SK-N-SH (cell line): ENCODE results near the gene TRPT1. TPM values are rescaled to one million over a fixed set of nuclear protein-coding genes. Genes with fewer than 3 reads are reported as not detected.

Experiments
- CTCF ChIA-PET: fragments of 300-600, 350-600 bp; formaldehyde crosslinking; extraction: SDS; loops from one replicate; lab custom pipeline; 2021; lab: Yijun Ruan, JAX
- POLR2A ChIA-PET: fragments of 350-600 bp; sonication (Branson Sonifier 250); formaldehyde crosslinking; extraction: SDS; loops from one replicate; lab custom pipeline; 2020; ENCODE audit warnings: antibody characterized with exemption, inconsistent platforms; lab: Yijun Ruan, JAX
- DNase-seq: peaks from one replicate; pipeline ENCODE4 v3.0.0; 2012
- H2AFZ ChIP-seq: fragments of 200-600 bp; sonication (generic); 2 replicates; pipeline ENCODE4 v1.8.1; 2016; ENCODE audit warnings: antibody characterized with exemption, mild to moderate bottlenecking, low read depth
- H3F3A ChIP-seq: fragments of 200-600 bp; sonication (generic); replicated peaks from 2 replicates; pipeline ENCODE3; 2016; ENCODE audit warnings: antibody characterized with exemption, mild to moderate bottlenecking; ENCODE audit not compliant: insufficient read depth
- H3K27ac ChIP-seq, 2 experiments: fragments of 200-500 bp in 1 of 2; fragments of 200-600 bp in 1 of 2; sonication (Bioruptor generic) in 1 of 2; sonication (generic), shearing (Covaris generic) in 1 of 2; 2 replicates each; pipeline versions ENCODE4 v1.5.1 to v1.6.1; 2014 to 2016; ENCODE audit warnings: low read depth in 2 of 2, inconsistent platforms in 1 of 2, low read length in 1 of 2, mild to moderate bottlenecking in 1 of 2, mixed read lengths in 1 of 2
- H3K27me3 ChIP-seq: fragments of 200-600 bp; sonication (generic), shearing (Covaris generic); 2 replicates; pipeline ENCODE4 v1.6.1; 2016; ENCODE audit warnings: mixed run types; ENCODE audit not compliant: insufficient read depth
- H3K36me3 ChIP-seq, 2 experiments: fragments of 200-500 bp in 1 of 2; fragments of 200-600 bp in 1 of 2; sonication (Bioruptor generic) in 1 of 2; sonication (generic) in 1 of 2; replicated peaks in 1 of 2; 2 replicates each; pipeline versions ENCODE3 to v1.5.1; 2014 to 2016; ENCODE audit warnings: low read length in 1 of 2, mild to moderate bottlenecking in 1 of 2; ENCODE audit not compliant: insufficient read depth in 2 of 2, control insufficient read depth in 1 of 2
- H3K4me1 ChIP-seq, 2 experiments: fragments of 200-500 bp in 1 of 2; fragments of 200-600 bp in 1 of 2; sonication (Bioruptor generic) in 1 of 2; sonication (generic), shearing (Covaris generic) in 1 of 2; 2 replicates each; pipeline versions ENCODE4 v1.5.1 to v1.6.1; 2014 to 2016; ENCODE audit warnings: low read depth in 1 of 2, low read length in 1 of 2, mixed run types in 1 of 2; ENCODE audit not compliant: insufficient read depth in 2 of 2, control insufficient read depth in 1 of 2
- H3K4me2 ChIP-seq: fragments of 200-600 bp; sonication (generic), shearing (Covaris generic); 2 replicates; pipeline ENCODE4 v1.6.1; 2017; ENCODE audit warnings: mixed run types
- H3K4me3 ChIP-seq, 2 experiments: fragments of 200-500 bp in 1 of 2; fragments of 200-600 bp in 1 of 2; sonication (Bioruptor generic) in 1 of 2; sonication (generic), shearing (Covaris generic) in 1 of 2; 2 replicates each; pipeline versions ENCODE4 v1.5.1 to v1.8.1; 2014 to 2016; ENCODE audit warnings: low read depth in 2 of 2, inconsistent platforms in 1 of 2, low read length in 1 of 2, mild to moderate bottlenecking in 1 of 2, mixed read lengths in 1 of 2, moderate library complexity in 1 of 2
- H3K79me2 ChIP-seq: fragments of 200-600 bp; sonication (generic); 2 replicates; pipeline ENCODE4 v1.8.1; 2017; ENCODE audit warnings: mild to moderate bottlenecking; ENCODE audit not compliant: insufficient read depth
- H3K9ac ChIP-seq: fragments of 200-600 bp; sonication (generic); 2 replicates; pipeline ENCODE4 v1.6.1; 2017; ENCODE audit warnings: mixed run types
- H3K9me2 ChIP-seq: fragments of 200-600 bp; sonication (generic); 2 replicates; pipeline ENCODE4 v1.6.1; 2017; ENCODE audit warnings: mixed run types
- H3K9me3 ChIP-seq: fragments of 200-600 bp; sonication (generic); 2 replicates; pipeline ENCODE4 v1.6.1; 2017; ENCODE audit warnings: mixed run types, mild to moderate bottlenecking, moderate library complexity
- H4K20me1 ChIP-seq: fragments of 200-600 bp; sonication (generic); 2 replicates; pipeline ENCODE4 v1.6.1; 2017; ENCODE audit warnings: mild to moderate bottlenecking, mixed run types; ENCODE audit not compliant: insufficient read depth
- EP300 ChIP-seq, 2 experiments: IDR thresholded peaks; 2 replicates each; pipeline versions ENCODE4 v1.4.0 to v1.6.1; 2012; ENCODE audit warnings: borderline replicate concordance in 1 of 2, low read depth in 1 of 2, low read length in 1 of 2
- EZH2phosphoT487 ChIP-seq: fragments of 200-600 bp; sonication (generic); IDR thresholded peaks from 2 replicates; pipeline ENCODE4 v1.6.1; 2017; ENCODE audit warnings: low read depth, mixed run types, mild to moderate bottlenecking, antibody characterized with exemption, moderate library complexity, borderline replicate concordance
- FOSL2 ChIP-seq: IDR thresholded peaks from 2 replicates; pipeline ENCODE4 v1.4.0; 2012; ENCODE audit warnings: low read depth, mild to moderate bottlenecking, moderate library complexity, borderline replicate concordance
- FOXJ3 ChIP-seq: sonication (generic); formaldehyde crosslinking; IDR thresholded peaks from 2 replicates; pipeline ENCODE4 v1.5.1; 2020; ENCODE audit warnings: mild to moderate bottlenecking, missing genetic modification reagents
- GABPA ChIP-seq: IDR thresholded peaks from 2 replicates; pipeline ENCODE4 v1.4.0; 2012; ENCODE audit warnings: low read depth, mild to moderate bottlenecking
- GATA2 ChIP-seq: sonication (generic); formaldehyde crosslinking; IDR thresholded peaks from 2 replicates; pipeline ENCODE4 v1.5.0; 2020; ENCODE audit warnings: mild to moderate bottlenecking, missing genetic modification reagents
- MEF2A ChIP-seq: IDR thresholded peaks from 2 replicates; pipeline ENCODE4 v1.4.0; 2012; ENCODE audit warnings: low read depth, borderline replicate concordance
- NFIC ChIP-seq: IDR thresholded peaks from 2 replicates; pipeline ENCODE4 v1.4.0; 2012; ENCODE audit warnings: borderline replicate concordance
- NRF1 ChIP-seq: IDR thresholded peaks from 2 replicates; pipeline ENCODE4 v1.6.1; 2012; ENCODE audit warnings: low read depth, mild to moderate bottlenecking, low read length
- RAD21 ChIP-seq: IDR thresholded peaks from 2 replicates; pipeline ENCODE4 v1.6.1; 2012; ENCODE audit warnings: mild to moderate bottlenecking, low read length
- RFX5 ChIP-seq: IDR thresholded peaks from 2 replicates; pipeline ENCODE4 v1.6.1; 2012; ENCODE audit warnings: mild to moderate bottlenecking, improper control_type of control experiment, low read length
- RXRA ChIP-seq: IDR thresholded peaks from 2 replicates; pipeline ENCODE4 v1.4.0; 2012; ENCODE audit warnings: low read depth, mild to moderate bottlenecking, borderline replicate concordance
- SIN3A ChIP-seq: IDR thresholded peaks from 2 replicates; pipeline ENCODE4 v1.6.1; 2012; ENCODE audit warnings: low read depth, mild to moderate bottlenecking, low read length, moderate library complexity, borderline replicate concordance
- SMC3 ChIP-seq: IDR thresholded peaks from 2 replicates; pipeline ENCODE4 v1.6.1; 2012; ENCODE audit warnings: low read depth, low read length, improper control_type of control experiment
- TCF12 ChIP-seq: IDR thresholded peaks from 2 replicates; pipeline ENCODE4 v1.4.0; 2012
- TEAD4 ChIP-seq: IDR thresholded peaks from 2 replicates; pipeline ENCODE4 v1.4.0; 2012; ENCODE audit warnings: mild to moderate bottlenecking, borderline replicate concordance; ENCODE audit not compliant: insufficient read depth
- YY1 ChIP-seq: IDR thresholded peaks from 2 replicates; pipeline ENCODE4 v1.4.0; 2012; ENCODE audit warnings: low read depth, mild to moderate bottlenecking
- WGBS: methylation state at CpG from one replicate; pipeline ENCODE4 v1.1.6; 2017; ENCODE audit warnings: low lambda C conversion rate; 5-methylcytosine and 5-hydroxymethylcytosine counted together
- polyA plus RNA-seq, 3 experiments: library from polyadenylated mRNA; depleted of rRNA; stranded (reverse); fragments of >200 nt; gene quantifications; 2 replicates each; pipeline ENCODE4 v1.2.3, GENCODE V29; 2012
- TF ChIP-seq, protein P1 (sequence below): fragments of 200-600 bp; sonication (generic); IDR thresholded peaks from 2 replicates; pipeline ENCODE4 v1.6.1; 2017; ENCODE audit warnings: antibody characterized with exemption, mild to moderate bottlenecking, moderate library complexity
- TF ChIP-seq, protein P2 (sequence below): IDR thresholded peaks from 2 replicates; pipeline ENCODE4 v1.4.0; 2012; ENCODE audit warnings: low read depth, borderline replicate concordance
- TF ChIP-seq, protein P3 (sequence below): fragments of 150-350 bp; IDR thresholded peaks from 2 replicates; pipeline ENCODE4 v1.6.1; 2017; ENCODE audit warnings: antibody characterized with exemption, low read length, low read depth, borderline replicate concordance

The TRPT1 gene
- polyA plus RNA-seq, 1 of the 3 experiments (the other 2 are of a cell fraction) = 62.4 TPM

DNA sequence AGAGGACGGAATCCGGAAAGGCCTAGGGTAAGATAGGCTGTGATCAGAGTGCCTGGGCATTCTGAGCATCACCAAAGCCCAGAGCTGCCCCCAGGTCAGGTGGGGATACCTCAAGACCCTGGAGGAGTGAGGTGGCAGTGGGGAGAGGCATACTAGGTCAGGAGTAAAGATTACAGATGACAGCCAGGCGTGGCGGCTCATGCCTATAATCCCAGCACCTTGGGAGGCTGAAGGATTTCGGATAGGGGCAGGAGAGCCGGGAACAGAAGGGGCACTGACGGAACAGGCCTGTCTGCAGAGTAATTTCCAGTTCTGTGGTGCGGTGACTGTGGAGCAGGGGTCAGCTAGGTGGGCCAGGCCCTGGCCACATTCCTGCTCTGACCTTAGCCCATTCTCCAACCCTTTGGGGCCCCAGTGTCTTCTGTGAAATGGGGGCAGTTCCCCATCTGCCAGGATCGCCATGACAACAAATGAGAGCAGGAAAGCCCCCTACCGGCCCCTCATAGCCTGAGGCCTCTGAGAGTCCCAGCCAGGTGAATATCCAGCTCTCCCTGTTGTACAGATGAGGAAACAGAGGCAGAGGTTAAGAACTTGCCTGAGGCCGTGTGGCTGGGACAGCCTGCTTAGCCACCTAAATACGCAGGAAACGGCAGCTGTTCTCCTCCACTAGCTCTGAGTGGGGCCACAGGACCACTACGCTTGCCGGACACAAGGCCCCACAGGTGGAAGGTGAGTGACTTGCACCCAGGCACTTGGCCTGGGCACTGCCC is 49.2 kb upstream of the TRPT1 start:
- WGBS = over 99% methylated on average over 9 of the region's 15 CpGs
- Histone ChIP-seq H3K9ac (no peak overlapping the region), H3K9me3 (no peaks in the 10 kb centered on the region), H3K27ac (no peak overlapping the region), H3K4me3 (no peak overlapping the region), H3F3A (peaks cover 20% of the 10 kb centered on the region), H4K20me1 (no peaks in the 10 kb centered on the region), H3K27me3 (no peaks in the 10 kb centered on the region), H3K9me2 (no peaks in the 10 kb centered on the region), H3K36me3 (peaks cover 3 to 22% of the 10 kb centered on the region in 2 experiments), H2AFZ (no peak overlapping the region), H3K79me2 (peaks cover 22% of the 10 kb centered on the region), H3K4me2 (no peak overlapping the region), H3K4me1 (peaks cover 0 to 8% of the 10 kb centered on the region in 2 experiments; a peak in 1 of 4 replicates)
- no peak for DNase-seq
- no peak for TF ChIP-seq SMC3
- TF ChIP-seq, protein P1, sequence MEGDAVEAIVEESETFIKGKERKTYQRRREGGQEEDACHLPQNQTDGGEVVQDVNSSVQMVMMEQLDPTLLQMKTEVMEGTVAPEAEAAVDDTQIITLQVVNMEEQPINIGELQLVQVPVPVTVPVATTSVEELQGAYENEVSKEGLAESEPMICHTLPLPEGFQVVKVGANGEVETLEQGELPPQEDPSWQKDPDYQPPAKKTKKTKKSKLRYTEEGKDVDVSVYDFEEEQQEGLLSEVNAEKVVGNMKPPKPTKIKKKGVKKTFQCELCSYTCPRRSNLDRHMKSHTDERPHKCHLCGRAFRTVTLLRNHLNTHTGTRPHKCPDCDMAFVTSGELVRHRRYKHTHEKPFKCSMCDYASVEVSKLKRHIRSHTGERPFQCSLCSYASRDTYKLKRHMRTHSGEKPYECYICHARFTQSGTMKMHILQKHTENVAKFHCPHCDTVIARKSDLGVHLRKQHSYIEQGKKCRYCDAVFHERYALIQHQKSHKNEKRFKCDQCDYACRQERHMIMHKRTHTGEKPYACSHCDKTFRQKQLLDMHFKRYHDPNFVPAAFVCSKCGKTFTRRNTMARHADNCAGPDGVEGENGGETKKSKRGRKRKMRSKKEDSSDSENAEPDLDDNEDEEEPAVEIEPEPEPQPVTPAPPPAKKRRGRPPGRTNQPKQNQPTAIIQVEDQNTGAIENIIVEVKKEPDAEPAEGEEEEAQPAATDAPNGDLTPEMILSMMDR = no peak
- POLR2A ChIA-PET = no interaction called here
- CTCF ChIA-PET = interaction anchor here (1.2 to 7.6 kb wide), 2 partner anchors 28 to 80 kb away, joined by 3 to 139 read pairs; partner anchors contain the start of genes CATSPERZ and ESRRA

DNA sequence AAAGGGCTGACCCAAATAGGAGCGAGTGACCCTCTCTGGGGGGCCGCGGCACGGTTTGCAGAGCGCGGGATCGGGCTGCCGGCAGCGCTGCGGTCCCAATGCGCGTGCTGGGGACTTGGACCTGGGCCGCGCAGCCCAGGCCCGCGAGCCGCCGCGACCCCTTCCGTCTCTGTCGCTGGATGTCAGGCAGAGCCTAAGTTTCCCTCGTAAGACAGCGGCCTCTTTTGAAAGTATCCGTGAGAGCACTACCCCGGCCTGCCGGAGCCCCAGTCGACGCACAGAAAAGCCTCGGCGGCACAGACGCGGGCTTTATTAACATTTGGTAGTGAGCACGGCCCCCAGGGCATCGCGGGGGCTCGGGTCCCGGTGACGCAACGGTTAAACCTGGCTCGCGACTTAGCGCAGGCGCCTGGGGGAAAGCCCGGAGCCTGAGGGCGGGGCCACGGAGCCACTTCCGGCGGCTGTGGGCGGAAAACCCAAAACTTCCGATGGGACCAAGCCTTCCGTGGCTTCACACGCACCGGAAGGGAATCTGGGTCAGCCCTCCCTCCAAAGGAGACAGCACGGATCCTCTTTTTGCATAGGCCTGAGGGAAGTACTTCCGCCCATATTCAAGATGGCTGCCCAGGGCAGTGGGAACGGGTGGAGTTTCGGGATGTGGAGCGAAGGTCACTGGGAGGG is 43.7 kb upstream of the TRPT1 start:
- Histone ChIP-seq H3K4me2 (peak overlapping the region; percentile 96), H2AFZ (peak overlapping the region; percentile 83; the same call in 1 of the 2 replicates), H3K9ac (peak overlapping the region; percentile 84), H3F3A (peaks cover 40% of the 10 kb centered on the region), H3K4me3 (peak overlapping the region; percentile 60 to 76), H3K36me3 (peaks cover 7 to 20% of the 10 kb centered on the region in 2 experiments), H3K4me1 (peaks cover 12 to 41% of the 10 kb centered on the region in 2 experiments; a peak in 2 of 4 replicates), H3K27me3 (no peaks in the 10 kb centered on the region), H4K20me1 (no peaks in the 10 kb centered on the region), H3K27ac (peak overlapping the region; percentile 97 to 99), H3K9me2 (no peaks in the 10 kb centered on the region), H3K9me3 (no peaks in the 10 kb centered on the region), H3K79me2 (peaks cover 19% of the 10 kb centered on the region)
- POLR2A ChIA-PET = interaction anchor here (1.0 to 6.5 kb wide), 9 partner anchors 15 to 84 kb away, joined by 3 to 112 read pairs (median 9); partner anchors contain the start of genes BAD, ESRRA, FKBP2 and GPR137
- DNase-seq = peak; percentile 86
- WGBS = 1% methylated on average over 22 of the region's 58 CpGs
- CTCF ChIA-PET = interaction anchor here (0.7 to 6.9 kb wide), 15 partner anchors 11 to 90 kb away, joined by 3 to 89 read pairs (median 10); partner anchors contain the start of genes BAD, ESRRA, FERMT3 and KCNK4
- no peak for TF ChIP-seq RFX5
- 0 out of 2 replicates have a peak, but pooled peaks have one; percentile 34 for TF ChIP-seq FOSL2
- TF ChIP-seq SIN3A = no peak; the same call in 1 of the 2 replicates
- TF ChIP-seq MEF2A = no peak
- TF ChIP-seq TEAD4 = 0 out of 2 replicates have a peak, but pooled peaks have one; percentile 19
- TF ChIP-seq RAD21 = peak; percentile 44
- peak; percentile 54 for TF ChIP-seq TCF12
- no peak for TF ChIP-seq EZH2phosphoT487
- TF ChIP-seq YY1 = peak; percentile 99
- TF ChIP-seq, protein P2, sequence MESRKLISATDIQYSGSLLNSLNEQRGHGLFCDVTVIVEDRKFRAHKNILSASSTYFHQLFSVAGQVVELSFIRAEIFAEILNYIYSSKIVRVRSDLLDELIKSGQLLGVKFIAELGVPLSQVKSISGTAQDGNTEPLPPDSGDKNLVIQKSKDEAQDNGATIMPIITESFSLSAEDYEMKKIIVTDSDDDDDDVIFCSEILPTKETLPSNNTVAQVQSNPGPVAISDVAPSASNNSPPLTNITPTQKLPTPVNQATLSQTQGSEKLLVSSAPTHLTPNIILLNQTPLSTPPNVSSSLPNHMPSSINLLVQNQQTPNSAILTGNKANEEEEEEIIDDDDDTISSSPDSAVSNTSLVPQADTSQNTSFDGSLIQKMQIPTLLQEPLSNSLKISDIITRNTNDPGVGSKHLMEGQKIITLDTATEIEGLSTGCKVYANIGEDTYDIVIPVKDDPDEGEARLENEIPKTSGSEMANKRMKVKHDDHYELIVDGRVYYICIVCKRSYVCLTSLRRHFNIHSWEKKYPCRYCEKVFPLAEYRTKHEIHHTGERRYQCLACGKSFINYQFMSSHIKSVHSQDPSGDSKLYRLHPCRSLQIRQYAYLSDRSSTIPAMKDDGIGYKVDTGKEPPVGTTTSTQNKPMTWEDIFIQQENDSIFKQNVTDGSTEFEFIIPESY = peak; percentile 41; the same call in 1 of the 2 replicates
- no peak for TF ChIP-seq GATA2 (CRISPR knock-in tag)
- 0 out of 2 replicates have a peak, but pooled peaks have one; percentile 33 for TF ChIP-seq RXRA
- peak; percentile 98 for TF ChIP-seq GABPA
- TF ChIP-seq, protein P3, sequence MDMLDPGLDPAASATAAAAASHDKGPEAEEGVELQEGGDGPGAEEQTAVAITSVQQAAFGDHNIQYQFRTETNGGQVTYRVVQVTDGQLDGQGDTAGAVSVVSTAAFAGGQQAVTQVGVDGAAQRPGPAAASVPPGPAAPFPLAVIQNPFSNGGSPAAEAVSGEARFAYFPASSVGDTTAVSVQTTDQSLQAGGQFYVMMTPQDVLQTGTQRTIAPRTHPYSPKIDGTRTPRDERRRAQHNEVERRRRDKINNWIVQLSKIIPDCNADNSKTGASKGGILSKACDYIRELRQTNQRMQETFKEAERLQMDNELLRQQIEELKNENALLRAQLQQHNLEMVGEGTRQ = no peak; the same call in 1 of the 2 replicates
- TF ChIP-seq NRF1 = peak; percentile 76
- TF ChIP-seq FOXJ3 = no peak
- TF ChIP-seq EP300 (IDR thresholded peaks at IDR 0.05; ENCODE audit: borderline replicate concordance in 1 of 2, low read depth in 1 of 2, low read length in 1 of 2) = no peak; a peak in 1 of 4 replicates
- TF ChIP-seq NFIC = no peak
